Common myeloid progenitor, CD34-positive (primary cell): ENCODE results near the gene CASP2.
A peak's percentile ranks its signal among the peaks of the same experiment; 100 is the strongest.

Source experiments
- CTCF ChIA-PET: fragments of 350-600 bp; sonication (Branson Sonifier 250); formaldehyde crosslinking; loops from one replicate; lab custom pipeline; 2021; ENCODE audit warnings: antibody characterized with exemption; lab: Charles Lee
- POLR2A ChIA-PET: fragments of 350-600 bp; sonication (Branson Sonifier 250); formaldehyde crosslinking; loops from one replicate; lab custom pipeline; 2021; ENCODE audit warnings: antibody characterized with exemption; lab: Charles Lee
- DNase-seq, 3 donors: peaks; one replicate each; pipeline versions ENCODE4 v3.0.0 to v3.0.0-alpha.2; 2013
- H3K27ac ChIP-seq, 2 experiments: 1 replicate in 1 of 2; 2 replicates in 1 of 2; pipeline ENCODE4 v1.7.0; 2013; ENCODE audit warnings: inconsistent platforms in 2 of 2, low read length in 2 of 2, mild to moderate bottlenecking in 2 of 2, low read depth in 1 of 2, moderate library complexity in 1 of 2; ENCODE audit not compliant: severe bottlenecking in 2 of 2, insufficient read depth in 1 of 2, poor library complexity in 1 of 2
- H3K27me3 ChIP-seq, 5 experiments: replicated peaks in 2 of 5; 1 replicate in 3 of 5; 2 replicates in 2 of 5; pipeline versions ENCODE4 v1.6.1 to v1.7.0; 2013; ENCODE audit warnings: low read length in 4 of 5, mild to moderate bottlenecking in 2 of 5, moderate library complexity in 2 of 5, inconsistent platforms in 1 of 5; ENCODE audit not compliant: insufficient read depth in 5 of 5, control insufficient read depth in 4 of 5
- H3K36me3 ChIP-seq, 4 experiments: 1 replicate in 2 of 4; 2 replicates in 2 of 4; pipeline versions ENCODE4 v1.6.1 to v1.7.0; 2013; ENCODE audit warnings: low read length in 3 of 4, control low read depth in 1 of 4, mild to moderate bottlenecking in 1 of 4; ENCODE audit not compliant: control insufficient read depth in 4 of 4, insufficient read depth in 4 of 4
- H3K4me1 ChIP-seq, 4 experiments: 1 replicate in 3 of 4; 2 replicates in 1 of 4; pipeline versions ENCODE4 v1.6.1 to v1.7.1; 2013; ENCODE audit warnings: low read length in 3 of 4, mild to moderate bottlenecking in 3 of 4, control low read depth in 1 of 4, inconsistent platforms in 1 of 4, moderate library complexity in 1 of 4; ENCODE audit not compliant: control insufficient read depth in 4 of 4, insufficient read depth in 4 of 4; ENCODE audit errors: control extremely low read depth in 1 of 4
- H3K4me3 ChIP-seq, 7 experiments: 1 replicate in 4 of 7; 2 replicates in 3 of 7; pipeline versions ENCODE4 v1.5.1 to v1.7.0; 2013; ENCODE audit warnings: mild to moderate bottlenecking in 7 of 7, low read length in 6 of 7, moderate library complexity in 6 of 7, inconsistent platforms in 2 of 7, low read depth in 2 of 7, control low read depth in 1 of 7; ENCODE audit not compliant: insufficient read depth in 4 of 7, control insufficient read depth in 1 of 7; ENCODE audit errors: extremely low read depth in 1 of 7
- H3K9me3 ChIP-seq, 5 experiments: 1 replicate in 4 of 5; 2 replicates in 1 of 5; pipeline versions ENCODE4 v1.6.1 to v1.7.1; 2013; ENCODE audit warnings: low read length in 4 of 5, mild to moderate bottlenecking in 2 of 5, inconsistent platforms in 1 of 5, low read depth in 1 of 5, moderate library complexity in 1 of 5; ENCODE audit not compliant: control insufficient read depth in 4 of 5, insufficient read depth in 2 of 5; ENCODE audit errors: control extremely low read depth in 1 of 5
- WGBS: methylation state at CpG from one replicate; pipeline ENCODE4 v1.1.5; 2013; ENCODE audit not compliant: insufficient coverage; 5-methylcytosine and 5-hydroxymethylcytosine counted together

Gene CASP2

GRCh38 chr7:143334244-143334643 is 46.1 kb downstream of the CASP2 start:
- H3K4me1 ChIP-seq, result peaks cover 0 to 8% (median 1%) of the 10 kb centered on the region in 4 experiments
- WGBS, result no CpG with 5 or more reads among the region's 1 CpG
- no peaks in the 10 kb centered on the region for H3K36me3 ChIP-seq
- H3K4me3 ChIP-seq, result no peak overlapping the region
- DNase-seq, result no peak
- no peaks in the 10 kb centered on the region for H3K27me3 ChIP-seq
- ChIA-PET CTCF (interaction anchor here (1.0 to 2.8 kb wide), 2 partner anchors 9 to 11 kb away, joined by 7 to 18 read pairs; no protein-coding TSS in a partner anchor), POLR2A (no interaction called here)
- no peak overlapping the region for H3K27ac ChIP-seq
- H3K9me3 ChIP-seq, result no peaks in the 10 kb centered on the region

- ChIA-PET CTCF (interaction anchor here (1.1 to 2.8 kb wide), 7 partner anchors 8 to 98 kb away, joined by 3 to 18 read pairs (median 5); no protein-coding TSS in a partner anchor), POLR2A (interaction anchor here (1.1 kb wide), 2 partner anchors 9 to 43 kb away, joined by 3 read pairs; no protein-coding TSS in a partner anchor)
- H3K36me3 ChIP-seq, result no peaks in the 10 kb centered on the region
- no peaks in the 10 kb centered on the region for H3K9me3 ChIP-seq
- H3K4me3 ChIP-seq, result no peak overlapping the region
- no CpG with 5 or more reads among the region's 3 CpGs for WGBS
- DNase-seq, result no peak
- no peaks in the 10 kb centered on the region for H3K4me1 ChIP-seq
- H3K27me3 ChIP-seq, result no peaks in the 10 kb centered on the region
- H3K27ac ChIP-seq, result no peak overlapping the region
Observed at GRCh38 chr7:143337216-143337615, 49.1 kb downstream of the CASP2 start.

DNA sequence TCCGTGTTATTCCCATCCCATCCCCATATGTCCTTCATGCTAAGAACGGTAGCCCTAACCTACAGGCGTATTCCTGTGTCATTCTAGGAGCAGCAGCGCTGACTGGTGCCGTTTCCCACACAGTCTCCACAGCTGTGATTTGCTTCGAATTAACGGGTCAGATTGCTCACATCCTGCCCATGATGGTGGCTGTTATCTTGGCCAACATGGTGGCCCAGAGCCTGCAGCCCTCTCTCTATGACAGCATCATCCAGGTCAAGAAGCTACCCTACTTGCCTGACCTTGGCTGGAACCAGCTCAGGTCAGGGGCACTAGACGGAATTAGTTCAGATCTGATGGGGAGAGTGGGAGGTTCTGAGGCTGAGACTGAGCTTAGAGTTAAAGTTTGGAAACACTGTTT is 53.7 kb downstream of the CASP2 start:
- POLR2A ChIA-PET, result interaction anchor here (0.8 kb wide), 1 partner anchor 8 kb away, joined by 3 read pairs; no protein-coding TSS in a partner anchor
- peaks cover 0 to 13% (median 8%) of the 10 kb centered on the region in 4 experiments for H3K4me1 ChIP-seq
- WGBS, result over 99% methylated on average over 7 of the region's 8 CpGs

GRCh38 chr7:143343596-143343995 is 55.4 kb downstream of the CASP2 start:
- DNase-seq, result no peak
- Histone ChIP-seq H3K27ac (no peak overlapping the region), H3K36me3 (no peaks in the 10 kb centered on the region), H3K9me3 (no peaks in the 10 kb centered on the region), H3K4me3 (no peak overlapping the region), H3K27me3 (peaks cover 0 to 5% (median 0%) of the 10 kb centered on the region in 5 experiments), H3K4me1 (peaks cover 0 to 13% (median 8%) of the 10 kb centered on the region in 4 experiments)
- ChIA-PET CTCF (interaction anchor here (0.7 to 1.6 kb wide), 3 partner anchors 9 to 107 kb away, joined by 3 to 7 read pairs (median 5); no protein-coding TSS in a partner anchor), POLR2A (no interaction called here)
- WGBS, result 100% methylated on average over 1 of the region's 3 CpGs

More for the DNA sequence above, 53.7 kb downstream of the CASP2 start:
- H3K27me3 ChIP-seq, result peaks cover 0 to 2% (median 0%) of the 10 kb centered on the region in 5 experiments
- no peak for DNase-seq
- no peak overlapping the region for H3K4me3 ChIP-seq
- no peak overlapping the region for H3K27ac ChIP-seq
- no peaks in the 10 kb centered on the region for H3K9me3 ChIP-seq
- no peaks in the 10 kb centered on the region for H3K36me3 ChIP-seq
- CTCF ChIA-PET, result interaction anchor here (0.7 to 0.9 kb wide), 2 partner anchors 11 to 38 kb away, joined by 3 to 7 read pairs; no protein-coding TSS in a partner anchor

DNA sequence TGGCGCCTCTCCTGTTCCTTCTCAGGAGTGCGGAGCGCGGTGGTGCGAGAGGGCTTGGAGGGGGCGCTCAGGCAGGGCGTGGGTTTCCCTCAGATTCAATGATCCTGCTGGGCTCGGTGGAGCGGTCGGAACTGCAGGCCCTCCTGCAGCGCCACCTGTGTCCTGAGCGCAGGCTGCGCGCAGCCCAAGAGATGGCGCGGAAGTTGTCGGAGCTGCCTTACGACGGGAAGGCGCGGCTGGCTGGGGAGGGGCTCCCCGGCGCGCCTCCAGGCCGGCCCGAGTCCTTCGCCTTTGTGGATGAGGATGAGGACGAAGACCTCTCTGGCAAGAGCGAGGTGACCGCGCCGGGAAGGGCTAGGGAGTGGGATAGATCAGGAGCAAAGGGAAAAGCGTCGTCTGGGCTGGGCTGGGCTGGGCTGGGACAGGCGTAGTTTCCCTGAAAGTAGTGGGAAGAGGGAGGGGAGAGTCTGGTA is 57.3 kb downstream of the CASP2 start:
- ChIA-PET POLR2A (interaction anchor here (0.5 to 1.4 kb wide), 2 partner anchors 30 to 90 kb away, joined by 3 read pairs; no protein-coding TSS in a partner anchor), CTCF (interaction anchor here (0.6 to 2.9 kb wide), 19 partner anchors 9 to 118 kb away, joined by 3 to 18 read pairs (median 4); no protein-coding TSS in a partner anchor)
- WGBS, result 6% methylated on average over 33 of the region's 35 CpGs
- H3K9me3 ChIP-seq, result no peaks in the 10 kb centered on the region
- no peak overlapping the region for H3K27ac ChIP-seq
- peak overlapping the region in 5 of 7 experiments; percentile 40 to 71 (median 56) for H3K4me3 ChIP-seq
- H3K27me3 ChIP-seq, result peaks cover 0 to 5% (median 0%) of the 10 kb centered on the region in 5 experiments
- DNase-seq, result peak; percentile 87 to 88 (median 87)
- no peaks in the 10 kb centered on the region for H3K36me3 ChIP-seq
- H3K4me1 ChIP-seq, result peaks cover 0 to 13% (median 8%) of the 10 kb centered on the region in 4 experiments

DNA sequence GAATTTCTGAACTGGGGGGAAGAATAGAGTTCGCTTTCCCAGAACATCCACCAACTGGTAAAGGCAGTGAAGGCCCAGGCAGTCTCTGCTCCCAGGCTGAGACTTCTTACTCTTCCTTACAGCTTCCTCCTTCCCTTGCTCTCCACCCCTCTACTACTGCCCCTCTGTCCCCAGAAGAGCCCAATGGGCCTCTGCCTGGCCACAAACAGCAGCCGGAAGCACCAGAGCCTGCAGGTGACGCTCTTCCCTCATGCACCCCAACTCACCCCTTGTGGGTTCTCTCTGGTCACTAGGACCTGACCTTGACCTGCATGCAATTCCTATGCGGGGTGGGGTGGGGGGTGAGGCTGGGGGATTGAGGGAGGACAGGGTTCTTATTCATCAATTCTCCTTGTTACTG is 57.9 kb downstream of the CASP2 start:
- H3K4me3 ChIP-seq, result peak overlapping the region in 2 of 7 experiments; percentile 56 to 71
- peaks cover 0 to 5% (median 0%) of the 10 kb centered on the region in 5 experiments for H3K27me3 ChIP-seq
- peaks cover 0 to 13% (median 8%) of the 10 kb centered on the region in 4 experiments for H3K4me1 ChIP-seq
- no peak overlapping the region for H3K27ac ChIP-seq
- H3K9me3 ChIP-seq, result no peaks in the 10 kb centered on the region
- ChIA-PET CTCF (interaction anchor here (0.6 to 2.9 kb wide), 16 partner anchors 8 to 117 kb away, joined by 3 to 18 read pairs (median 4); no protein-coding TSS in a partner anchor), POLR2A (interaction anchor here (1.4 kb wide), 1 partner anchor 29 kb away, joined by 3 read pairs; no protein-coding TSS in a partner anchor)
- H3K36me3 ChIP-seq, result no peaks in the 10 kb centered on the region
- 100% methylated on average over 1 of the region's 4 CpGs for WGBS
- DNase-seq, result no peak

- Histone ChIP-seq H3K9me3 (no peaks in the 10 kb centered on the region), H3K4me1 (peaks cover 0 to 13% (median 8%) of the 10 kb centered on the region in 4 experiments), H3K36me3 (no peaks in the 10 kb centered on the region), H3K27me3 (peaks cover 0 to 5% (median 0%) of the 10 kb centered on the region in 5 experiments), H3K4me3 (no peak overlapping the region), H3K27ac (no peak overlapping the region)
- CTCF ChIA-PET, result interaction anchor here (0.5 to 2.7 kb wide), 14 partner anchors 12 to 1057 kb away, joined by 3 to 10 read pairs (median 4); partner anchors contain the start of gene CLCN1
- DNase-seq, result no peak
- no CpG with 5 or more reads among the region's 5 CpGs for WGBS
- POLR2A ChIA-PET, result no interaction called here
Observed at GRCh38 chr7:143347950-143348349, 59.8 kb downstream of the CASP2 start.
